ENCODE results near the gene MPZ. TPM values are rescaled to one million over a fixed set of nuclear protein-coding genes. Genes with fewer than 3 reads are reported as not detected.

MPZ gene
- total and polyA plus RNA-seq, 10 of the 15 experiments (the other 5 are each of a cell fraction or from before 2014, with no cell fraction given), result 0.09 to 6.9 (median 4.7) TPM

GRCh38 chr1:161298116-161298515, 11.7 kb downstream of the MPZ start (continued):
- TF ChIP-seq SUPT20H (IDR thresholded peaks at IDR 0.05; ENCODE audit: borderline replicate concordance, control insufficient read depth, low read depth, low read length) (no peak), IKZF2 (IDR thresholded peaks at IDR 0.05) (peak; percentile 56 to 58; a peak in 2 of 4 replicates), STAT3 (IDR thresholded peaks at IDR 0.05; ENCODE audit: low read depth, low read length) (no peak), MYB (IDR thresholded peaks at IDR 0.05; ENCODE audit: borderline replicate concordance, low read depth, low read length) (no peak), ZNF384 (IDR thresholded peaks at IDR 0.05; ENCODE audit: borderline replicate concordance, low read depth, low read length) (peak; percentile 74; the same call in 1 of the 2 replicates), TCF3 (IDR thresholded peaks at IDR 0.05; ENCODE audit: borderline replicate concordance, insufficient read depth, low read depth, low read length) (no peak), CEBPZ (IDR thresholded peaks at IDR 0.05; ENCODE audit: low read depth, low read length) (no peak), SREBF2 (IDR thresholded peaks at IDR 0.05; ENCODE audit: low read length) (no peak), NRF1 (conservative IDR thresholded peaks at IDR 0.05; ENCODE audit: low read depth, low read length) (no peak), ASH2L (IDR thresholded peaks at IDR 0.05; ENCODE audit: borderline replicate concordance, low read depth) (no peak), BCL11A (IDR thresholded peaks at IDR 0.05; ENCODE audit: low read depth, low read length) (0 out of 2 replicates have a peak, but pooled peaks have one; percentile 9), RFX5 (IDR thresholded peaks at IDR 0.05; ENCODE audit: low read depth, low read length) (no peak), NFXL1 (IDR thresholded peaks at IDR 0.05; ENCODE audit: borderline replicate concordance) (no peak), ATF7 (IDR thresholded peaks at IDR 0.05; ENCODE audit: low read depth) (peak; percentile 69), POU2F2 (IDR thresholded peaks at IDR 0.05; ENCODE audit: borderline replicate concordance, low read depth, low read length) (no peak), TARDBP (IDR thresholded peaks at IDR 0.05; ENCODE audit: borderline replicate concordance) (no peak), HDGF (IDR thresholded peaks at IDR 0.05) (no peak), HDAC6 (IDR thresholded peaks at IDR 0.05; ENCODE audit: unreplicated experiment) (no peak)
- TF ChIP-seq, protein P1, sequence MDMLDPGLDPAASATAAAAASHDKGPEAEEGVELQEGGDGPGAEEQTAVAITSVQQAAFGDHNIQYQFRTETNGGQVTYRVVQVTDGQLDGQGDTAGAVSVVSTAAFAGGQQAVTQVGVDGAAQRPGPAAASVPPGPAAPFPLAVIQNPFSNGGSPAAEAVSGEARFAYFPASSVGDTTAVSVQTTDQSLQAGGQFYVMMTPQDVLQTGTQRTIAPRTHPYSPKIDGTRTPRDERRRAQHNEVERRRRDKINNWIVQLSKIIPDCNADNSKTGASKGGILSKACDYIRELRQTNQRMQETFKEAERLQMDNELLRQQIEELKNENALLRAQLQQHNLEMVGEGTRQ (IDR thresholded peaks at IDR 0.05; ENCODE audit: borderline replicate concordance, low read depth, low read length), result no peak
- TF ChIP-seq, protein P2, sequence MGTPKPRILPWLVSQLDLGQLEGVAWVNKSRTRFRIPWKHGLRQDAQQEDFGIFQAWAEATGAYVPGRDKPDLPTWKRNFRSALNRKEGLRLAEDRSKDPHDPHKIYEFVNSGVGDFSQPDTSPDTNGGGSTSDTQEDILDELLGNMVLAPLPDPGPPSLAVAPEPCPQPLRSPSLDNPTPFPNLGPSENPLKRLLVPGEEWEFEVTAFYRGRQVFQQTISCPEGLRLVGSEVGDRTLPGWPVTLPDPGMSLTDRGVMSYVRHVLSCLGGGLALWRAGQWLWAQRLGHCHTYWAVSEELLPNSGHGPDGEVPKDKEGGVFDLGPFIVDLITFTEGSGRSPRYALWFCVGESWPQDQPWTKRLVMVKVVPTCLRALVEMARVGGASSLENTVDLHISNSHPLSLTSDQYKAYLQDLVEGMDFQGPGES (IDR thresholded peaks at IDR 0.05), result no peak
- TF ChIP-seq, protein P3, sequence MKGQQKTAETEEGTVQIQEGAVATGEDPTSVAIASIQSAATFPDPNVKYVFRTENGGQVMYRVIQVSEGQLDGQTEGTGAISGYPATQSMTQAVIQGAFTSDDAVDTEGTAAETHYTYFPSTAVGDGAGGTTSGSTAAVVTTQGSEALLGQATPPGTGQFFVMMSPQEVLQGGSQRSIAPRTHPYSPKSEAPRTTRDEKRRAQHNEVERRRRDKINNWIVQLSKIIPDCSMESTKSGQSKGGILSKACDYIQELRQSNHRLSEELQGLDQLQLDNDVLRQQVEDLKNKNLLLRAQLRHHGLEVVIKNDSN (IDR thresholded peaks at IDR 0.05; ENCODE audit: borderline replicate concordance, extremely low read length, insufficient read depth, low read depth, low read length), result no peak
- TF ChIP-seq, protein P4, sequence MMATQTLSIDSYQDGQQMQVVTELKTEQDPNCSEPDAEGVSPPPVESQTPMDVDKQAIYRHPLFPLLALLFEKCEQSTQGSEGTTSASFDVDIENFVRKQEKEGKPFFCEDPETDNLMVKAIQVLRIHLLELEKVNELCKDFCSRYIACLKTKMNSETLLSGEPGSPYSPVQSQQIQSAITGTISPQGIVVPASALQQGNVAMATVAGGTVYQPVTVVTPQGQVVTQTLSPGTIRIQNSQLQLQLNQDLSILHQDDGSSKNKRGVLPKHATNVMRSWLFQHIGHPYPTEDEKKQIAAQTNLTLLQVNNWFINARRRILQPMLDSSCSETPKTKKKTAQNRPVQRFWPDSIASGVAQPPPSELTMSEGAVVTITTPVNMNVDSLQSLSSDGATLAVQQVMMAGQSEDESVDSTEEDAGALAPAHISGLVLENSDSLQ (IDR thresholded peaks at IDR 0.05), result peak; percentile 70; the same call in 1 of the 2 replicates
